ENCODE results near the gene KCNT2. TPM values are rescaled to one million over a fixed set of nuclear protein-coding genes. Genes with fewer than 3 reads are reported as not detected.

Gene KCNT2
- total RNA-seq, 2 experiments from 2014 or later = not detected

DNA sequence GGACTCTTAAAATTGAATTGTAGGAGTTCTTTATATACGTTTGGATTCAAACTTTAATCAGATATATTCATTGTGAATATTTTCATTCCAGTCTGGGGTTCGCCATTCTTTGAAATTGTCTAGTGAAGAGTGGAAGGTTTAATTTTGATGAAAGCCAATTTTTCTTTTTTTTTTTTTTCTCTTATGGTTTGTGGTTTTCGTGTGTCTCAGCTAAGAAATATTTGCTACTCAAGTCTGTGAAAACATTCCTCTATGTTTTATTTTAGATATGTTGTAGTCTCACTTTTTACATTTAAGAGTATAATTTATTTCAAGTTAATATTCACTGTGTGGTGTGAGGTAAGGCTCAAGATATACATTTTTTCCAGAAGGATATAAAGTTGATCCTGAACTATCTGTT, 220.5 kb downstream of the KCNT2 start:
- Histone ChIP-seq H3K4me2 (ENCODE audit: low read length) (no peak overlapping the region), H3K36me3 (ENCODE audit: insufficient read depth, low read length) (no peaks in the 10 kb centered on the region), H3K4me3 (ENCODE audit: low read depth, low read length, poor library complexity, severe bottlenecking) (no peak overlapping the region), H3K4me1 (ENCODE audit: insufficient read depth, low read length, poor library complexity, severe bottlenecking) (no peaks in the 10 kb centered on the region), H3K79me2 (ENCODE audit: insufficient read depth, low read depth, low read length) (no peaks in the 10 kb centered on the region), H3K9me2 (ENCODE audit: insufficient read depth, low read length) (no peaks in the 10 kb centered on the region), H2AFZ (ENCODE audit: low read length) (no peak overlapping the region), H3K27ac (ENCODE audit: low read depth, low read length, poor library complexity, severe bottlenecking) (no peak overlapping the region), H4K20me1 (ENCODE audit: insufficient read depth, low read length) (no peaks in the 10 kb centered on the region), H3K9me3 (ENCODE audit: low read length) (no peaks in the 10 kb centered on the region)
- ChIA-PET CTCF (ENCODE audit: unreplicated experiment) (no interaction called here), POLR2A (interaction anchor here (1.3 kb wide), 1 partner anchor 57 kb away, joined by 3 read pairs; no protein-coding TSS in a partner anchor)
- DNase-seq (ENCODE audit: low spot score) = no peak
- BruUV-seq (replicated peaks) = no TSS peak
- TF ChIP-seq EZH2phosphoT487 (IDR thresholded peaks at IDR 0.05; ENCODE audit: borderline replicate concordance, low read depth, low read length) = no peak
- TF ChIP-seq, protein P1, sequence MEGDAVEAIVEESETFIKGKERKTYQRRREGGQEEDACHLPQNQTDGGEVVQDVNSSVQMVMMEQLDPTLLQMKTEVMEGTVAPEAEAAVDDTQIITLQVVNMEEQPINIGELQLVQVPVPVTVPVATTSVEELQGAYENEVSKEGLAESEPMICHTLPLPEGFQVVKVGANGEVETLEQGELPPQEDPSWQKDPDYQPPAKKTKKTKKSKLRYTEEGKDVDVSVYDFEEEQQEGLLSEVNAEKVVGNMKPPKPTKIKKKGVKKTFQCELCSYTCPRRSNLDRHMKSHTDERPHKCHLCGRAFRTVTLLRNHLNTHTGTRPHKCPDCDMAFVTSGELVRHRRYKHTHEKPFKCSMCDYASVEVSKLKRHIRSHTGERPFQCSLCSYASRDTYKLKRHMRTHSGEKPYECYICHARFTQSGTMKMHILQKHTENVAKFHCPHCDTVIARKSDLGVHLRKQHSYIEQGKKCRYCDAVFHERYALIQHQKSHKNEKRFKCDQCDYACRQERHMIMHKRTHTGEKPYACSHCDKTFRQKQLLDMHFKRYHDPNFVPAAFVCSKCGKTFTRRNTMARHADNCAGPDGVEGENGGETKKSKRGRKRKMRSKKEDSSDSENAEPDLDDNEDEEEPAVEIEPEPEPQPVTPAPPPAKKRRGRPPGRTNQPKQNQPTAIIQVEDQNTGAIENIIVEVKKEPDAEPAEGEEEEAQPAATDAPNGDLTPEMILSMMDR (conservative IDR thresholded peaks at IDR 0.05; ENCODE audit: low read length) = no peak
- intact Hi-C loops (cut with micrococcal nuclease; ENCODE audit: unreplicated experiment) = no loop called here

DNA sequence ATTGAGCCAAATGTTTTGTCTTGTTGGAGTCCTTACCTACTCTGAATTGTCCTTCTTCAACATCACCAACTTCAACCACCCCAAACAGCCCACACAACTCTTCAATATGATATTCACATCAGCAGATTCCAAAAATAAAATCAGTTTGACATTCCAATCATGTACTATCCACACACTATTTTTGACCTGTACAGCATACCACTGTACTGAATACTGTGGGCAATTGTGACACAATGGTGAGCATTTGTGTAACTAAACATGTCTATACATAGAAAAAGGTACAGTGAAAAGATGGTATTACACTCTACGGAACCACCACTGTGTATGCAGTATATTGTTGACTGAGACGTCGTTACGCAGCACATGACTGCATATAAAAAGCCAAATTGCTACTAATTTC, 223.1 kb downstream of the KCNT2 start:
- TF ChIP-seq EZH2phosphoT487 (IDR thresholded peaks at IDR 0.05; ENCODE audit: borderline replicate concordance, low read depth, low read length) = no peak
- TF ChIP-seq, protein P1 (conservative IDR thresholded peaks at IDR 0.05; ENCODE audit: low read length) = no peak
- H3K9me2 ChIP-seq (ENCODE audit: insufficient read depth, low read length) = no peaks in the 10 kb centered on the region
- CTCF ChIA-PET (ENCODE audit: unreplicated experiment) = no interaction called here
- no peak overlapping the region for H3K4me3 ChIP-seq (ENCODE audit: low read depth, low read length, poor library complexity, severe bottlenecking)
- no peaks in the 10 kb centered on the region for H3K79me2 ChIP-seq (ENCODE audit: insufficient read depth, low read depth, low read length)
- H3K27ac ChIP-seq (ENCODE audit: low read depth, low read length, poor library complexity, severe bottlenecking) = no peak overlapping the region
- no peak for DNase-seq (ENCODE audit: low spot score)
- POLR2A ChIA-PET = no interaction called here
- H3K4me2 ChIP-seq (ENCODE audit: low read length) = no peak overlapping the region
- H3K36me3 ChIP-seq (ENCODE audit: insufficient read depth, low read length) = no peaks in the 10 kb centered on the region
- no peaks in the 10 kb centered on the region for H3K4me1 ChIP-seq (ENCODE audit: insufficient read depth, low read length, poor library complexity, severe bottlenecking)
- no peak overlapping the region for H2AFZ ChIP-seq (ENCODE audit: low read length)
- intact Hi-C loops (cut with micrococcal nuclease; ENCODE audit: unreplicated experiment) = no loop called here
- H4K20me1 ChIP-seq (ENCODE audit: insufficient read depth, low read length) = no peaks in the 10 kb centered on the region
- BruUV-seq (replicated peaks) = no TSS peak
- no peaks in the 10 kb centered on the region for H3K9me3 ChIP-seq (ENCODE audit: low read length)

DNA sequence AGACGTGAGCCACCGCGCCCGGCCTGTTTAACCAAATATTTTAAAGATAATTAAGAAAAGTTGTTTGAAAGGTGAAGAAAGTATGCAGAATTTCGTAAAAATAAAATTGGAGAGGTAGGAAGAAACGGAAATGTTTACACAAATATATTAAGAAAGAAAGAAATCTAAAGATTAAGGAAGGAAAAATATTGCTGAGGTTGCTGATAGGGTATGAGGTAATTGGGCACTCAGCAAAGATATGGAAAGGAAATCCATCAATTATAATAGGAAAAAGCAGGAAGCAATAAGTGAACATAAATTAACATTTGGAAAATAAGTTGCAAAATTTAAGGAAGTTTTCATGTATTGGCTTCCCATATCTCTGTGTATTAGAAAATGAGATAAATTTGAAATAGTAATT, 225.9 kb downstream of the KCNT2 start:
- Histone ChIP-seq H3K9me2 (ENCODE audit: insufficient read depth, low read length) (no peaks in the 10 kb centered on the region), H3K36me3 (ENCODE audit: insufficient read depth, low read length) (no peaks in the 10 kb centered on the region), H3K27ac (ENCODE audit: low read depth, low read length, poor library complexity, severe bottlenecking) (no peak overlapping the region), H4K20me1 (ENCODE audit: insufficient read depth, low read length) (no peaks in the 10 kb centered on the region), H3K4me2 (ENCODE audit: low read length) (no peak overlapping the region), H3K4me3 (ENCODE audit: low read depth, low read length, poor library complexity, severe bottlenecking) (no peak overlapping the region), H2AFZ (ENCODE audit: low read length) (no peak overlapping the region), H3K4me1 (ENCODE audit: insufficient read depth, low read length, poor library complexity, severe bottlenecking) (no peaks in the 10 kb centered on the region), H3K9me3 (ENCODE audit: low read length) (no peaks in the 10 kb centered on the region), H3K79me2 (ENCODE audit: insufficient read depth, low read depth, low read length) (no peaks in the 10 kb centered on the region)
- intact Hi-C loops (cut with micrococcal nuclease; ENCODE audit: unreplicated experiment) = no loop called here
- ChIA-PET POLR2A (interaction anchor here (0.6 kb wide), 1 partner anchor 365 kb away, joined by 4 read pairs; no protein-coding TSS in a partner anchor), CTCF (ENCODE audit: unreplicated experiment) (no interaction called here)
- no peak for TF ChIP-seq EZH2phosphoT487 (IDR thresholded peaks at IDR 0.05; ENCODE audit: borderline replicate concordance, low read depth, low read length)
- BruUV-seq (replicated peaks) = no TSS peak
- no peak for DNase-seq (ENCODE audit: low spot score)
